Middle frontal gyrus (tissue), 1 donor: ENCODE results near the gene RNF169.
"Not testable (repeated sequence)": the region's sequence is repeated elsewhere in the genome, so short reads cannot be mapped to it uniquely, and the experiment has no call there.

Experiments
- DNase-seq: peaks from one replicate; pipeline ENCODE4 v3.0.0-alpha.2; 2015; ENCODE audit warnings: low spot score; ENCODE audit errors: extremely low spot score

The RNF169 gene

DNA sequence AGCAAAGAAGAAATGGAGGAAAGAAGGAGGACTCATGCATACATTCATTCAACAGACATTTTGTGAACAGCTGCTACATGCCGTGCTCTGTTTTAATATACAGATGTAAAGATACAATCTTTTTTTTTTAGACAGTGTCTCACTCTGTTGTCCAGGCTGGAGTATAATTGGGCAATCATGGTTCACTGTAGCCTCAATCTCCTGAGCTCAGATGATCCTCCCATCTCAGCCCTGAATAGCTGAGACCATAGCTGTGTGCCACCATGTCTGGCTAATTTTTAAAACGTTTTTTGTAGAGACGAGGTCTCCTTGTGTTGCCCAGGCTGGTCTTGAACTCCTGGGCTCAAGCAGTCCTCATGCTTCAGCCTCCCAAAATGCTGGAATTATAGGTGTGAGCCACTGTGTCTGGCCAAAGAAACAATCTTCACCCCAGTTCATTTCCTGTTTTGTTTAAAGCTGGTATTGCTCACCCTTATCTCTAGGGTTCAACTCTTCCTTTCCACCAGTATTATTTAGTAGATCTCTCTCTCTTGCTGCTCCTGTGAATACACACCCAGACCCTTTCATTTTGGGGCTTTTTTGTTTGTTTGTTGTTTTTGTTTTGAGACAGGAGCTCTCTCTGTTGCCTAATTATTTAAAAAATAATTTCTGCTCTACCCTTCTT, 69.8 kb downstream of the RNF169 start:
- no peak for DNase-seq

DNA sequence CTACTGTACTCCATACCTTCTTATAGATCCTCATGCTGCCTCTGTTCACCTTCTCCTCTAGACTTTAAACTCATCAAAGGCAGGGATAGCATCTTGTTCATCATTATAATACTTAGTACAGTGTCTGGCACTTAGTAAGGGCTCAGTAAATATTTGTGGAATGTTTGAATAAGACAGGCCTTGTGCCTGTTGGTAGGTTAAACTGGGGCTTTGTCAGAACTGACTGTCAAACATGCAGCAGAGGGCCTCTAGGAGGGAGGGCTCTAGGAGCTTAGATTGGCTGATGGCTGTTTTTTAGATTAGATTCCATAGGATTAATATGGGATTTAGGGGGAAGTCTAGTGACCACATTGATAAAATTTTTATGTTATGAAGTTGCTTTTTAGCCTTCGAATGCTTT, 70.8 kb downstream of the RNF169 start:
- DNase-seq, result no peak

DNA sequence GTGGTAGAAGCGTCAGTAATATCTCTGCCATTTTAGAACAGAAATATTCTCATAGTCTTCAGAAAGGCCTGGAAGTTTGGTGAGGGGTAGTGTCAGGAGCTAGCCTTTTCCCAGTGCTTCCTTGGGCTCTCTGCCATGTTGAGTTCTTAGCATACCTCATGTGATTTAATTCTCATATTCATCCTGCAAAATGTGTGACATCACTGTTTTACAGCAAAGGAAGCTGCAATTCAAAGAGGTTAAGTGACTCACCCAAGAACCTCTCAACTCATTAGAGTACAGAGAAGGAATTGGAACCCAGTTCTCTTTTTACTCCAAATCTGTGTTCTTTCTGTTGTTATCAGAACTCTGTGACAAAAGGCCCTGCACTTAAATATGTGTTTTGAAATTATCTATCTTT, 72.1 kb downstream of the RNF169 start:
- no peak for DNase-seq

DNA sequence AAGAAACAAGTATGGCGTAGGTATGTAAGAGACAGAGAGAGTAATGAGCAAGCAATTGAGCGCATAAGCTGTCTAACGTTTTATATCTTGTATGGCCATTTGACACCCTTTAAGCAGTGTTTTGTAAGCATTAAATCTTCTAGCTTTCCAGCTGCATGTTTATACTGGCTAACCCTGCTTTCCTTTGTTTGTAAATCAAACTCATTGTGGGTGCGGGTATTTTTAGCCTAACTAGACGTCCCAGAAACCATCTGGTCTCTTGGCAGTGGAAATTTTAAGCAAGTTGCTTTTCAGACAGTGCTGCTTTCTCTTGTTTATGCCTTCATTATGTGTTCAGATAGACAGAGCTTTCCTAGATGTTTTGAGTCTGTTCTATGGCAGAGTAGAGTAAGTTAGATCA, 73.5 kb downstream of the RNF169 start:
- peak; percentile 54 for DNase-seq

DNA sequence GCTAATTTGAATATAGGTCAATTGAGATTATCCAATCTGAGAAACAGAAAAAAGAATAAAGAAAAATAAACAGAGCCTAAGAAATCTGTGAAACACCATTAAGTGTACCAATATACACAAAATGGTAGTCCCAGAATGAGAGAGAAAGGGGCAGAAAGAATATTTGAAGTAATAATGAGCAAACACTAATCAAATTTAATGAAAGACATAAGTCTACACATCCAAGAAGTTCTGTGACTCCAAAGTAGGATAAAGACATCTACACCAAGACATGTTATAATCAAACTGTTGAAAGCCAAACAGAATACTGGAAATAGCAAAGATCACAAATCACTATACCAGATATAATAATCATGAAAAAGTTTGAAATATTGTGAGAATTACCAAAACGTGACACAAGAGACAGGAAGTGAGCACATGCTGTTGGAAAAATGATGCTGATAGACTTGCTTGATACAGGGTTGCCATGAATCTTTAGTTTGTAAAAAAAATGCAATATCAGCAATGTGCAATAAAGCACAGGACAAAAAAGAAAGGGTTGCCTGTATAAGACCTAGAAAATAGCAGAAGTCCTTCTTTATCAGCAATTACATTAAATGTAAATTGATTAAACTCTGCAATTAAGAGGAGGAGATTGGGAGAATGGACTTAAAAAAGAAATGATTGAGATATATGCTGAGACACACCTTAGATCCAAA, 75.8 kb downstream of the RNF169 start:
- DNase-seq, result no peak

DNA sequence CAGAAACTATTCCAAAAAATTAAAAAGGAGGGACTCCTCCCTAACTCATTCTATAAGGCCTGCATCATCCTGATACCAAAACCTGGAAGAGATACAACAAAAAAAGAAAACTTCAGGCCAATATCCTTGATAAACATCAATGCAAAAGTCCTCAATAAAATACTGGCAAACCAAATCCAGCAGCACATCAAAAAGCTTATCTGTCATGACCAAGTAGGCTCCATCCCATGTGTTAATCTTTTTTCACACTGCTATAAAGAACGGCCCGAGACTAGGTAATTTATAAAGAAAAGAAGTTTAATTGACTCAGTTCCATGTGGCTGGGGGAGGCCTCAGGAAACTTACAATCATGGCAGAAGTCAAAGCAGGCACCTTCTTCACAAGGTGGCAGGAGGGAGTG, 76.9 kb downstream of the RNF169 start:
- DNase-seq, result not testable (repeated sequence)

DNA sequence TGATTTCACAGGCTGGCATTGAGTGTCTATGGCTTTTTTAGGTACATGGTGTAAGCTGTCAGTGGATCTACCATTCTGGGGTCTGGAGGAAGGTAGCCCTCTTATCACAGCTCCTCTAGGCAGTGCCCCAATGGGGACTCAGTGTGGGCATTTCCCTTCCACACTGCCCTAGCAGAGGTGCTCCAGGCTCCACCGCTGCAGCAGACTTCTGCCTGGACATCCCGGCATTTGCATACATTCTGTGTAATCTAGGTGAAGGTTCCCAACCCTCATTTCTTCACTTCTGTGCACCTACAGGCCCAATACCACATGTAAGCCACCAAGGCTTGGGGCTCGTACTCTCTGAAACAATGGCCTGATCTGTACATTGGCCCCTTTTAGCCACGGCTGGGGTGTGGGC, 78.3 kb downstream of the RNF169 start:
- DNase-seq, result no peak

DNA sequence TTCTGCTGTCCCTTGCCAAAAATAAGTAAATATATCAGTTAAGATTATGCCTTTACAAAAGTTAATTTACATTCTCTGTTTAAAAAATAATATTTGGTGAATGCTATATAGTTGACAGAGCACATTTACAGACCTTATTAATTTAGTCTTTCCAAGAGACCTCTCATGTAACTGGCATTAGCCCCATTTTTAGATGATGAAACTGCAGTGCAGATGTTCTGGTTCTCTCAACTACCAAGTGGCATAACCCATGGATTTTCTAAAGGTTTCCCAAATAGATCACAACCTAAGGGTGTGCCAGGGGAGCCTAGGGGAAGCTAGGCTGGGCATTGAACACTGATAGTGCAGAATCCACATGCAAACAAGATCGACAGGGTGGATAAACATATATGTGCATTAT, 88.5 kb downstream of the RNF169 start:
- DNase-seq, result no peak

DNA sequence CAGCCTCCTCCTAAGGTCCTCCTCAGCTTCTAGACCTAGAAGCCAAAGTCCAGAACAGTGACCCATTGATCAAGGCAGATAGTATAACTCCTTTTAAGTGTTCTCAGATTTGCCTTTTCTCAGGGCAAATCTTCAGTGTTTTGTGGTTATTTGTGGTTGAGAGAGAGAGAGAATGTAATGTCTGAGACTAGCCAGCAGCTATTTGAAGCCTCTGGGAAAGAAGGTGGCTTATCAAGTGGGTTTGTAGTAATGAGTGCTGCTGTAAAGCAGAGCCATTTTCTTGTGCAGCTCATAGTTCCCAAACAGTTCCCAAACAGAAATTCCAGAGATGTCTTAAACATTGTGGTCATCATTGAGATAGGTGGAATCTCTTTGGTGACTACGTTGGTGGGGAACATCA, 89.5 kb downstream of the RNF169 start:
- DNase-seq, result no peak

DNA sequence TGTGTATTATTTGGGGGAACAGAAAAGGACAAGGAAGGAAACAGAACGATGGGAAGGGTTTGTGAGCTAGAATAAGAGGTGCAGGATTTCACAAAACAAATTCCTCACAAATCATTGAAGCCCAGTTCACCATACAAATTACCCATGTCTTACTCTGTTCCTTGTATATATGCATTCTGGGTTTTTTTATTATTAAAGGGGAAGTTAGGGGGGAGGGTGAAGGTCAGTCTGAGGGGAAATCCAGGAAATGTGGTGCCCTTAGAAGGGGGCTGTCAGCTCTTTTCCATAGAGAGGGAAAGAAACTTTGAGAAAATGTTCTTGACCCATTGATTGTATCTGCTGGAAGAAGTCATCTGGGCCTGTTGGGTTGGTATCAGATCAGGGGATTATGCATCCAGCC, 90.8 kb downstream of the RNF169 start:
- no peak for DNase-seq

DNA sequence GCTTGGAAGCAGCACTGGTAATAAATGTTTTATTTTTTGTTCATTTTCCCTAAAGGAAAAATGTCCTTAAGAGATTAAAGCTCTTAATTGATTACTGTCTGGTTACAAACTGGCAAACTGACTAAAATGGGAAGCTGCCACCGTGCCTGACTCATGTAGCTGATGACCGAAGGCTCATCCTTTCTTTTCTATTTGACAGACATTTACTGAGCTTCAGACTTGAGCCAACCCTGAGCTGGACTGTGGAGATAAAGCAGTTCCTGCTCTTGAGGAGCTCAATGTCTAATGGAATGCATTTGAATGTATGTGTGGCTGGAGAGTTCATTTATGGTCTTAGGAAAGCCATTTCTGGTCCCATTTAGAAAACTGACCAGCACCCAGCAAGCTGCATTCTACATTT, 91.3 kb downstream of the RNF169 start:
- DNase-seq, result no peak

DNA sequence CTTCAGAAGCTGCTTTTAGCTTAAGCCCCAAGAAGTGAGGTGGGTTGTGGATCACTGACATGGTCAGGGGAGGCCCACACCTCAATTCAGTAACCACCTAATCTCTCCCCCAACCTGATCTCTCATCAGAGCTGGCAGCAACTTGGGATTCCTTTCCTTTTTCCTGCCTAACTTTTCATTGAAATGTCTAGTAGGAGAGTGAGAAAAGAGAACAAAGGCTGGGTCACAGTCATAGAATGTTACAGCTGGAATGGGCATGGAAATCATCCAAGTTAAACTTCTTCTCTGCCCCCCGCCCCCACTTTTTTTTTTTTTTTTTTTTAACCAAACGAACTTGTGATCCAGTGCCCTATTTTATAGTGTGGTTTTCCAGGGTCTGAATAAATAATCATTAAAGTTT, 91.8 kb downstream of the RNF169 start:
- DNase-seq, result no peak

DNA sequence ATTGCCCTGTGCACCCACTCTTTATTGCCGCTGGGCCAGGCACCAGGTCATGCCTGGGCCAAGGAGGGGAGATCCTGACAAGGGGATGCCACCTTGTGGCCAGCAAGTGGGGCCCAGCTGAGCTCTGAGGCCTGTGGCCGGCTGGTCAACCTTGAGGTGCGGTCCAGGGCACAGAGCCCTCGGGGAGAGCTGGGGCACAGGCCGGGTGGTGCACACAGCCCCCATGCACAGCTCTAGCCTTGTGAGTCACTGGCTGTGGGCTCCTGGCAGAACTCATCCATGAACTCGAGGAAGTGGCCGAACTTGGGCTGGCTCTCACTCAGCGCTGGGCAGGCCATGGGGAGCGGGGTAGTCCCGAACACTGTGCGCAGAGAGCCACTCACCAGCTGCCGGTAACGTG, 94.3 kb downstream of the RNF169 start:
- no peak for DNase-seq

DNA sequence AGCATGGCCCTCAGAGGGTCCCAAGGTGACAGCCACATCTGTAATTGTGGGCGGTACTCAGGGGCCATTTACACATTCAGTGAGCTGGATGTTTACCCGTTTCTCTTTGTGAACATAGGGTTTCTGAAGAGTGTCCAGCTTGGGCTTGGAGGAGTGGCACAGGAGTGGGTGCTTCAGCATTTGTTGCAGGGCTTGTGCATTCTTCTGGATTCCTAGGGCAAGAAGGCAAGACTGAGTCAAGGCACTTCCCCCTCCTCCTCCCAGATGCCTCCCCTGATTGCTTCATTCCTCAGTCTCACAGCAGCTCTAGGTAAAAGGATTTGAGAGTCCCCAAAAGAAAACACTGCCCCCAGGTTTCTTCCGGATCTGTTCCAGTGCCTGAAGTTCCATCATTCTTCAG, 95.4 kb downstream of the RNF169 start:
- DNase-seq, result no peak

DNA sequence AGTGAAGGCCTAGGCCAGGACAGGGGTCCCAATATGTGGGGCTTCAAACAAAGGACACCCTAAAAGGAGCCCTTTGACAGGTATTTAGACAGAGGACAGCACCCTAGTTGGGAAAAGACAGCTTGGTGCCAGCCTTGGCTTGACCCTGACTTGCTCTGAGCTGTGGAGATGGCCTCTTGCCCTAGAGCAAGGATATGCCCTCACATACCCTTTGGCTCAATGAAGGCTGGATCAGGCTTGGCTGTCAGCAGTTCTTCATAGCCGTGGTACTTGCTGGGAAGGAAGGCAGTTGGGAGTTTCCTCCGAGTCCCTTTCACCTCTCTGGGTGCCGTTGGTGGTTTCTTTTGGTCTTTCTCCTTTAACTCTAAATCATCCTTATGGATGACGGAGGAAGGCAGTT, 96.2 kb downstream of the RNF169 start:
- no peak for DNase-seq

DNA sequence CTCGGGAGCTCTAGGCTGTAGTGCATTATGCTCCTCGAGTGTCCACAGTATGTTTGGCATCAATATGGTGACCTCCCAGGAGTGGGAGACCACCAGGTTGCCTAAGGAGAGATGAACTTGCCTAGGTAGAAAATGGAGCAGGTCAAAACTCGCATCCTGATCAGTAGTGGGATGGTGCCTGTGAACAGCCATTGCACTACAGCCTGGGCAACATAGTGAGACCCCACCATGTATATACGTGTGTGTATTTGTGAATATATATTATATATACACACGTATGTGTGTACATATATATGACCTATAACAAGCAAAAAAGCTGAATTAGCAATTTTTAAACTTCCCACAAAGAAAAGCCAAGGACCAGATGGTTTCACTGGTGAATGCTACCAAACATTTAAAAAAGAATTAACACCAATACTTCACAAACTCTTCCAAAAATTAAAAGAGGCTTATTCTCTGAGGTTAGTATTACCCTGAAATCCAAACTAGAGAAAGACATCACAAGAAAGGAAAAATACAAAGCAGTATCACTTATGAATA, 97.4 kb downstream of the RNF169 start:
- no peak for DNase-seq

DNA sequence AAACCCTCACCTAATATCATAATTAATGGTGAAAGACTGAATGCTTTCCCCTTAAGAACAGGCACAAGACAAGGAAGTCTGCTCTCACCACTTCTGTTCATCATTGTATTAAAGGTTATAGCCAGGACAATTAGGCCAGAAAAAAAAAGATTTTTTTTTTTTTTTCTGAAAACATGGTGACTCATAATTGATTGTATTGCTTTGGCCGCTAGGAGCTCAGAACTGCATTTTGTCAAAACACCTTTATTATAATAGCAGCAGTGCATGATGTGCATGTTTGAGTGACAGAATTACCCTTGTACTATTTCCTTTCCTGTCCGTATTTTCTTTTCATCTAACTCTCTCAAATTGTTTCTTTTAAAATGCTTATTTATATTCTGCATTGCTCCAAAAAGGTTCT, 98.1 kb downstream of the RNF169 start:
- no peak for DNase-seq

DNA sequence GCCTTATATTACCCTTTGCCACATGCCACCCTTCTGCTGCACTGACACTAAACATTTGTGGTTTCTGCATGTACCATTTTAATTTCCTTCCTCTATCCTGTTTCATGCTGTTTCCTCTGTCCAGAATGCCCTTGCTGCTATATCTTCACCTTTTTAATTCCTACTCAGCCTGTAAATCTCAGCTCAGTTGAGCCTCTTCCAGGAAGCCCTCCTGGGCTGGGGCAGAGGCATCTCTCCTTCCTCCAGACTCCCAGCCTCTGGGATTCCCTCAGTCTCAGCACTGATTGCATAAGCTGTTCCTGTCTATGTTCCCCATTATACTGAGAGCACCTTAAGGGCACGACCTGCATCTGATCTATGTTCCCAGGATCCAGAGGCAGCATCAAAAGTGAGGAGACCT, 98.7 kb downstream of the RNF169 start:
- no peak for DNase-seq

DNA sequence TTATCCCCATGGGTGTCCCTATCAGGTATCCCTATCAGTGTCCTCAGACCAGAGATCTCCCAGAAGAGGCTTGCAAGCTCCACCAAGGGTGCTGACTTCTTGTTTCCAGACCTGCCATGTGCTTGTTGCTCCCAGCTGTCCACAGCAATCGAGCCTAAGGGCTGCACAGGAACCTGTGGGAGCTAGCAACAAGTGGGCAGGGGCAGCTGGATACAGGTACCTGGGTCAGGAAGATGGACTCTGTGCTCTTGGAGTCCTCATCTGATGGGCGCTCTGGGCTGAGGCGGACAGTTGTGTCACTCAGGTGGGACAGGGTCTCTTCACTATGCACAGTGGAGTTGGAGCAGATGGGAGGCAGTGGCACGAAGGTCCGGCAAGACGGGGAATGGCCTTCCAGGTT, 99.2 kb downstream of the RNF169 start:
- no peak for DNase-seq

DNA sequence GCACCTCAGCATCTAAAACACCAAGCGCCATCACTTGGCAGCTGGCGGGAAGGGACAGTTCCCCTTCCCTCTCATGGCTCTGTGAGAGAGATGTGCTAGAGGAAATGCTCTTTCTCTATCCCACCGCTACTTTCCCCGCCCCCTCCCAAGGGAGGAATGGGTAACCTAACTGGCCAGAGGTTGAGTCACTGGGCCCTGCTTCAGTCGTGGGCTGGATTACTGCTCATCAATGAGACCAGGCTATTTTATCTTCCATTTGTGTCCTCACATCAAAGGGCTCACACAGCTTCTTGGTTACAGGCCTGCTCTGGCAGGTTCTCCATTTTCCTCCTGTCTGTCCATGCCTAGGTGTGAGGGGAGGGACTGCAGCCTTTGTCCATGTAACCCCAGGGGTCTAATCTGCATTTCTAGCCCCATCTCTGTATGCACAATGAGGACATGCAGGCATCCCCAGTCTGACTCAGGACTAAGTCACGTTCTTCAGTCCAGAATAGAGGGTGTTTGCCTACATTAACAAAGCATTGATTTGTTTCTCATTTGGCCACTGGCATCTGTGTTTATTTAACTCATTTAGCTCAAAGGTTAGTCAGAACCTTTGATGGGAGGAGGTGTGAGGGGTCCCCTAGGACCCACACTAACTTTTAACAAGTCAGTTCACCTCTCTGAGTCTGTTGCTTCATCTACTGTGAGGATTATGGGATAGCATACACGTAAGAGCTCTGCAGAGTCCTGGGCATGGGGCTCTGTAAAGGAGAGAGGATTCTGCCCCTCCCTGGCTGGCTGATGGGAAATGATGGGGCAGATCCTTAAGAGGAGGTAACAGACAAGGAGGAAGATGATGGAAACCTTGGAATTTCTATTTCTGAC, 101.1 kb downstream of the RNF169 start:
- no peak for DNase-seq

DNA sequence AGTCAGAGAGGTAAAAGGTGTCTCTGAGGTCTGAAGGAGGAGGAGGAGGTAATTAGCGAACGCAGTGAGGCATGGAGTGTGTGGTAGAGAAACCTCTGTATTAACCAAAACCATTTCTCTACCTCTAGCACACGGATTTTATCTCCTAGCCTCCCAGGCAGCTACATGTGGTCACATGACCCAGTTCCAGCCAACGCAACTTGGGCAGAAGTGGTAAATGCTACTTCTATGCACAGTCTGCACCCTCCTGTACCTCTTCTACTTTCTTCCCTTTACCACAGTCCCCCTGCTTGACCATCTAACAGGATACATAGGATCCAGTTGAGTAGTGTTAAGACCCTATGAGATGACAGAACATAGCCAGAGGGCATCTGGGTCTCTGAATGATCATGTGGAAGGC, 104.6 kb downstream of the RNF169 start:
- DNase-seq, result no peak

DNA sequence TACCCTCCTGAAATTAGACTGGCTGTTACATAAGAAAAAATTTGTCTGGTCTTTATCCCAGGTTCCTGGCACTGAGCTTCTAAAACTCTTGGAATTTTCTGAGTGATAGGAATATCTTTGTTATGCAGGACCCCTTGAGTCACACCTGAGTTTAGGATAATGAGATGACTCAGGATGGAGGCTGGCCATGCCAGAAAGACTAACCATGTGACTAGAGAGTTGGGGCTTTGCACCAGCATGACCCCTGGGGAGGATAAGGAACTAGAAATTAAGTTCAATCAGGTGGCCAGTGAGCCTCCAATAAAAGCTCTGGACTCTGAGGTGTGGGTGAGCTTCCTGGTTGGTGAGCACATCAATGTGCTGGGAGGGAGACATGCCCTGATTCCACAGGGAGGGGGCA, 112.1 kb downstream of the RNF169 start:
- DNase-seq, result no peak
